HepG2 (cell line): ENCODE data around the gene CDK18. TPM values are rescaled to one million over a fixed set of nuclear protein-coding genes. Genes with fewer than 3 reads are reported as not detected.

Source experiments
- ARNT ChIP-seq: fragments of 450-650 bp; IDR thresholded peaks from 2 replicates; pipeline ENCODE4 v1.6.1; 2017
- ATF4 ChIP-seq, 2 experiments: fragments of 450-650 bp in 1 of 2; sonication (generic) in 1 of 2; formaldehyde crosslinking; IDR thresholded peaks; 2 replicates each; pipeline versions ENCODE4 v1.5.0 to v1.8.0; 2020 to 2022; ENCODE audit warnings: mild to moderate bottlenecking in 1 of 2, missing genetic modification reagents in 1 of 2
- CENPBD1 ChIP-seq: sonication (generic); formaldehyde crosslinking; IDR thresholded peaks from 2 replicates; pipeline ENCODE4 v1.8.0; 2022; ENCODE audit warnings: missing genetic modification reagents, low read depth, mild to moderate bottlenecking, borderline replicate concordance
- CHD4 ChIP-seq: fragments of 200-600 bp; sonication (generic); IDR thresholded peaks from 2 replicates; pipeline ENCODE4 v1.7.0; 2017; ENCODE audit warnings: mild to moderate bottlenecking, low read length, borderline replicate concordance
- FOXM1 ChIP-seq: sonication (generic); formaldehyde crosslinking; IDR thresholded peaks from 2 replicates; pipeline ENCODE4 v1.5.0; 2020; ENCODE audit warnings: missing genetic modification reagents
- HMG20B ChIP-seq: conservative IDR thresholded peaks from 2 replicates; pipeline ENCODE4 v1.6.1; 2016; ENCODE audit warnings: missing genetic modification reagents, missing compliant biosample characterization
- MIER2 ChIP-seq: IDR thresholded peaks from 2 replicates; pipeline ENCODE4 v1.6.1; 2016; ENCODE audit warnings: missing biosample characterization, missing genetic modification reagents
- MXI1 ChIP-seq: IDR thresholded peaks from 3 replicates; pipeline ENCODE4 v1.6.1; 2012; ENCODE audit warnings: low read depth, low read length, inconsistent platforms, borderline replicate concordance
- NR2C2 ChIP-seq: sonication (generic); formaldehyde crosslinking; IDR thresholded peaks from 2 replicates; pipeline ENCODE4 v1.4.0; 2020; ENCODE audit warnings: missing genetic modification reagents, mild to moderate bottlenecking, moderate library complexity, borderline replicate concordance
- PHF5A ChIP-seq: IDR thresholded peaks from one replicate; pipeline ENCODE4 v1.6.1; 2018; ENCODE audit warnings: low read depth, missing genetic modification reagents; ENCODE audit not compliant: unreplicated experiment
- RNF219 ChIP-seq: sonication (generic); formaldehyde crosslinking; IDR thresholded peaks from 2 replicates; pipeline ENCODE4 v1.5.0; 2020; ENCODE audit warnings: mild to moderate bottlenecking, missing genetic modification reagents
- RORA ChIP-seq: sonication (generic); formaldehyde crosslinking; IDR thresholded peaks from 2 replicates; pipeline ENCODE4 v1.5.0; 2020; ENCODE audit warnings: mild to moderate bottlenecking, missing genetic modification reagents, moderate library complexity
- SMAD9 ChIP-seq: sonication (generic); formaldehyde crosslinking; IDR thresholded peaks from 2 replicates; pipeline ENCODE4 v1.5.1; 2020; ENCODE audit warnings: mild to moderate bottlenecking, missing genetic modification reagents
- SOX6 ChIP-seq, 2 experiments: fragments of 450-650 bp in 1 of 2; sonication (generic) in 1 of 2; formaldehyde crosslinking in 1 of 2; IDR thresholded peaks; 2 replicates each; pipeline versions ENCODE4 v1.4.0 to v1.6.1; 2017 to 2020; ENCODE audit warnings: antibody characterized with exemption in 1 of 2, mild to moderate bottlenecking in 1 of 2, missing genetic modification reagents in 1 of 2
- SUZ12 ChIP-seq: fragments of 150-350 bp; IDR thresholded peaks from 2 replicates; pipeline ENCODE4 v1.6.1; 2014; ENCODE audit warnings: low read depth, low read length
- ZNF232 ChIP-seq: sonication (generic); formaldehyde crosslinking; IDR thresholded peaks from 2 replicates; pipeline ENCODE4 v1.4.0; 2020; ENCODE audit warnings: missing genetic modification reagents, borderline replicate concordance
- ZNF274 ChIP-seq: sonication (generic); formaldehyde crosslinking; IDR thresholded peaks from 2 replicates; pipeline ENCODE4 v1.5.1; 2020; ENCODE audit warnings: mild to moderate bottlenecking, missing genetic modification reagents
- ZNF33B ChIP-seq: sonication (generic); formaldehyde crosslinking; IDR thresholded peaks from 2 replicates; pipeline ENCODE4 v1.5.1; 2020; ENCODE audit warnings: mild to moderate bottlenecking, missing genetic modification reagents
- ZNF549 ChIP-seq: sonication (generic); formaldehyde crosslinking; IDR thresholded peaks from 2 replicates; pipeline ENCODE4 v1.5.0; 2020; ENCODE audit warnings: missing genetic modification reagents
- ZNF556 ChIP-seq: sonication (generic); formaldehyde crosslinking; IDR thresholded peaks from 2 replicates; pipeline ENCODE4 v1.4.0; 2020; ENCODE audit warnings: mild to moderate bottlenecking, missing genetic modification reagents, borderline replicate concordance
- ZNF790 ChIP-seq: sonication (generic); formaldehyde crosslinking; IDR thresholded peaks from 2 replicates; pipeline ENCODE4 v1.8.0; 2022; ENCODE audit warnings: missing genetic modification reagents, mild to moderate bottlenecking, borderline replicate concordance
- ZNF883 ChIP-seq: sonication (generic); formaldehyde crosslinking; IDR thresholded peaks from 2 replicates; pipeline ENCODE4 v1.5.1; 2020; ENCODE audit warnings: mild to moderate bottlenecking, missing genetic modification reagents; ENCODE audit errors: not compliant biosample characterization
- ZSCAN5A ChIP-seq: sonication (generic); formaldehyde crosslinking; IDR thresholded peaks from 2 replicates; pipeline ENCODE4 v1.8.0; 2022; ENCODE audit warnings: mild to moderate bottlenecking, missing genetic modification reagents, borderline replicate concordance
- polyA plus RNA-seq, 8 experiments: library from polyadenylated mRNA; depleted of rRNA in 3 of 8; stranded (reverse) in 7 of 8; unstranded in 1 of 8; fragments of >200 nt; fragmentation: Illumina TruSeq in 4 of 8; extraction: Trizol in 4 of 8; gene quantifications; 2 replicates each; pipeline versions ENCODE4 v1.2.1 to v1.2.3, GENCODE V29; 2011 to 2016; ENCODE audit warnings: low read depth in 4 of 8, missing spikeins in 1 of 8, mixed read lengths in 1 of 8; ENCODE audit not compliant: insufficient read depth in 1 of 8
- total RNA-seq, 5 experiments: library from RNA; depleted of rRNA; stranded (reverse); fragments of >200 nt; fragmentation: Illumina TruSeq; extraction: Trizol; gene quantifications; 2 replicates each; pipeline ENCODE4 v1.2.3, GENCODE V29; 2016; ENCODE audit warnings: low read depth in 1 of 5
- TF ChIP-seq, protein P1 (sequence below): sonication (generic); formaldehyde crosslinking; IDR thresholded peaks from 2 replicates; pipeline ENCODE4 v1.5.0; 2020; ENCODE audit warnings: mild to moderate bottlenecking, missing genetic modification reagents, moderate library complexity

The CDK18 gene
- total and polyA plus RNA-seq, 2 of the 13 experiments (the other 11 are each of a cell fraction or from before 2014, with no cell fraction given): 6.4 to 38.8 TPM

GRCh38 chr1:205458777-205459566, 45.5 kb upstream of the CDK18 start (continued):
- TF ChIP-seq CENPBD1 (CRISPR knock-in tag): no peak
- TF ChIP-seq CHD4: no peak
- TF ChIP-seq NR2C2 (CRISPR knock-in tag): no peak
- TF ChIP-seq ZNF883: no peak
- no peak for TF ChIP-seq ZNF549
- TF ChIP-seq ZNF274: no peak
- no peak for TF ChIP-seq RORA (CRISPR knock-in tag)
- TF ChIP-seq SUZ12: no peak
- no peak for TF ChIP-seq HMG20B
- TF ChIP-seq ZNF232 (CRISPR knock-in tag): peak; percentile 68; the same call in 1 of the 2 replicates
- TF ChIP-seq, protein P1, sequence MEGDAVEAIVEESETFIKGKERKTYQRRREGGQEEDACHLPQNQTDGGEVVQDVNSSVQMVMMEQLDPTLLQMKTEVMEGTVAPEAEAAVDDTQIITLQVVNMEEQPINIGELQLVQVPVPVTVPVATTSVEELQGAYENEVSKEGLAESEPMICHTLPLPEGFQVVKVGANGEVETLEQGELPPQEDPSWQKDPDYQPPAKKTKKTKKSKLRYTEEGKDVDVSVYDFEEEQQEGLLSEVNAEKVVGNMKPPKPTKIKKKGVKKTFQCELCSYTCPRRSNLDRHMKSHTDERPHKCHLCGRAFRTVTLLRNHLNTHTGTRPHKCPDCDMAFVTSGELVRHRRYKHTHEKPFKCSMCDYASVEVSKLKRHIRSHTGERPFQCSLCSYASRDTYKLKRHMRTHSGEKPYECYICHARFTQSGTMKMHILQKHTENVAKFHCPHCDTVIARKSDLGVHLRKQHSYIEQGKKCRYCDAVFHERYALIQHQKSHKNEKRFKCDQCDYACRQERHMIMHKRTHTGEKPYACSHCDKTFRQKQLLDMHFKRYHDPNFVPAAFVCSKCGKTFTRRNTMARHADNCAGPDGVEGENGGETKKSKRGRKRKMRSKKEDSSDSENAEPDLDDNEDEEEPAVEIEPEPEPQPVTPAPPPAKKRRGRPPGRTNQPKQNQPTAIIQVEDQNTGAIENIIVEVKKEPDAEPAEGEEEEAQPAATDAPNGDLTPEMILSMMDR (CRISPR knock-in tag): no peak
- no peak for TF ChIP-seq ZSCAN5A (CRISPR knock-in tag)
- no peak for TF ChIP-seq RNF219
- no peak for TF ChIP-seq MXI1
- TF ChIP-seq ZNF556 (CRISPR knock-in tag): no peak
- TF ChIP-seq ZNF790 (CRISPR knock-in tag): no peak
- no peak for TF ChIP-seq SOX6 (IDR thresholded peaks at IDR 0.05)
- TF ChIP-seq SOX6 (CRISPR knock-in tag; IDR thresholded peaks at IDR 0.05): no peak
- TF ChIP-seq ARNT: no peak
- no peak for TF ChIP-seq ZNF33B (CRISPR knock-in tag)
- TF ChIP-seq SMAD9 (CRISPR knock-in tag): no peak
- TF ChIP-seq FOXM1 (CRISPR knock-in tag): no peak
- no peak for TF ChIP-seq ATF4 (CRISPR knock-in tag; IDR thresholded peaks at IDR 0.05)
- TF ChIP-seq PHF5A (CRISPR knock-in tag): no peak
- TF ChIP-seq MIER2: peak; percentile 98
